ENCODE measurements around the gene BLMH.

DNA sequence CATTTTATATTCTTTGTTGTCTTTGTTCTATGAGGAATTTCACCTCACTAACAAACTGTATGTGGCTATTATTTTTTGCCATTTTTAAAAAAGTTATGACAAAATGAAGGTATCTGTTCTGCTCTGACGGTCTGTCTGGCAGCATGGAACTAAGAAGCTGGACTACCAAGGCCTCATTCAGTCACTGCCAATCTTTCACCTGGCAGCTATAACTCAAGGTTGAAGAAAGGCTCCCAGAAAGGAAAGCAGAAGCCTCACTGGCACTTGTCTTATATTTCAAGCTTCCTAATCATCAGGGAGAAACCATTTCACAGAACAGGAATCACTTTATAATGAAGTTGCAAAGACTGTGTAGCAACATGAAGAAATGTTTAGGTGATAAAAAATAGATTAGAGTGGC, 37.6 kb downstream of the BLMH start:
- TF ChIP-seq, protein P1, sequence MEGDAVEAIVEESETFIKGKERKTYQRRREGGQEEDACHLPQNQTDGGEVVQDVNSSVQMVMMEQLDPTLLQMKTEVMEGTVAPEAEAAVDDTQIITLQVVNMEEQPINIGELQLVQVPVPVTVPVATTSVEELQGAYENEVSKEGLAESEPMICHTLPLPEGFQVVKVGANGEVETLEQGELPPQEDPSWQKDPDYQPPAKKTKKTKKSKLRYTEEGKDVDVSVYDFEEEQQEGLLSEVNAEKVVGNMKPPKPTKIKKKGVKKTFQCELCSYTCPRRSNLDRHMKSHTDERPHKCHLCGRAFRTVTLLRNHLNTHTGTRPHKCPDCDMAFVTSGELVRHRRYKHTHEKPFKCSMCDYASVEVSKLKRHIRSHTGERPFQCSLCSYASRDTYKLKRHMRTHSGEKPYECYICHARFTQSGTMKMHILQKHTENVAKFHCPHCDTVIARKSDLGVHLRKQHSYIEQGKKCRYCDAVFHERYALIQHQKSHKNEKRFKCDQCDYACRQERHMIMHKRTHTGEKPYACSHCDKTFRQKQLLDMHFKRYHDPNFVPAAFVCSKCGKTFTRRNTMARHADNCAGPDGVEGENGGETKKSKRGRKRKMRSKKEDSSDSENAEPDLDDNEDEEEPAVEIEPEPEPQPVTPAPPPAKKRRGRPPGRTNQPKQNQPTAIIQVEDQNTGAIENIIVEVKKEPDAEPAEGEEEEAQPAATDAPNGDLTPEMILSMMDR (conservative IDR thresholded peaks at IDR 0.05): no peak
- no peak for TF ChIP-seq EZH2 (IDR thresholded peaks at IDR 0.05; ENCODE audit: low read depth)

Measured in PC-9 (cell line).